HG03045 (cell line): ENCODE results near the gene ALOX5.
A peak's percentile ranks its signal among the peaks of the same experiment; 100 is the strongest.

Source experiments
- ATAC-seq: cut with Tn5 transposase; IDR thresholded peaks from one replicate; pipeline ENCODE4 v1.9.1; 2021; ENCODE audit warnings: mild to moderate bottlenecking, moderate library complexity; ENCODE audit not compliant: unreplicated experiment

The ALOX5 gene

DNA sequence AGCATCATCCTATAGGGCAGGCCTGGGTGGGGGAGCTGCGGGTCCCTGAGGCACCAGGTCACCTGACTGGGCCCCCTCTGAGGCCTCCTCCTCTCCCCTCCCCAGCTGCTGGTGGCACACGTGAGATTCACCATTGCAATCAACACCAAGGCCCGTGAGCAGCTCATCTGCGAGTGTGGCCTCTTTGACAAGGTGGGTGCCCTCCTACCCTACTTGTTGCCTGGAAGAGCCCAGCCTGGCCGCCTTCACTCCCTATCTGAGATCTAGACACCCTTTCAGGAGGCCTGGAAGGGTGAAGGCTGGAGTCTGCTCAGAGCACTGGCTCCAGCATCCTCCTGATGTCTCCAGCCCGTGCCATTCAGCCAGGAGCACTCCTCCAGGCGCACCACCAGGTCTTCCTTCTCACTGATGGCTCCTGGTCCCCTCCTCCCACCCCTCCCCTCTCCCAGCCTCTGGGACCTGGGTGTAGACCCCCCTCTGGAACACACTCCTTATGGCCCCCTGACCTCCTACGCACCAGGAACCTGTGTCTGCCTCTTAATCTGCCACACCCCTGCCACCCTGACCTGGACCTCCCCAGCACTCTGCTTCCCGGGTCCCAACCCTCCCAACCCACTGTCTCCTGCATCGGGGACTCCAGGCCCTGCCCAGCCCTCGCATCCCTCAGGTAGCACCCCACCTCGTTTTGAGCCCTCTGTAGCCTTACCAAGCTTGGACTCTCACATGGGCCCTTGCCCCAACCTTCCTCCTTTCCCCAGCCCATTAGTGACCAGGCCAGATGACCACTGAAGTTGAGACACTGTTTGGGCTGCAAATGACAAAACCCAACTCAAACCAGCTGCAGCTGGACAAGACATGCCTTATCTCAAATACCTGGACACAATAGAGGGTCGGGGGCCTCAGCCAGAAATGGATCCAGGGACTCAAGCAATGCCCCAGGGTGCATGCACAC lies 67.5 kb downstream of the ALOX5 start:
- no peak for ATAC-seq

DNA sequence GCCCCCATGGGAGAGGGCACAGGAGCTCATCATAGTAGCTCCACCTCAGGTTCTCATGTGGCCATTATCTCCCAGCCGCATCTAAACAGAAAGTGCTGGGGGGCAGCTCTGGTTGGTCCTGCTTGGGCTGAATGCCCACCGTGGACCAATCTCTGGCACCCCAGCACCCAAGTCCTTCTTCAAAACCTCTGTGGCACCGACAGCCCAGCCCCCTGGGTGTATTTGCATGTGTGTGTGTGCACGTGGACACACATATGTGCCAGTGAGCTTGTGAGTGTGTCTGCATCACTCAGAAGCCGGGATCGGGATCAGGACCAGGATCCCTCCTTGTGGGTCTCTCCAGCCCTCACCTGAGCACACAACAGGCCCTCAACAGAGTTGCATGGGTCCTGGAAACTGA lies 68.2 kb downstream of the ALOX5 start:
- ATAC-seq = no peak

DNA sequence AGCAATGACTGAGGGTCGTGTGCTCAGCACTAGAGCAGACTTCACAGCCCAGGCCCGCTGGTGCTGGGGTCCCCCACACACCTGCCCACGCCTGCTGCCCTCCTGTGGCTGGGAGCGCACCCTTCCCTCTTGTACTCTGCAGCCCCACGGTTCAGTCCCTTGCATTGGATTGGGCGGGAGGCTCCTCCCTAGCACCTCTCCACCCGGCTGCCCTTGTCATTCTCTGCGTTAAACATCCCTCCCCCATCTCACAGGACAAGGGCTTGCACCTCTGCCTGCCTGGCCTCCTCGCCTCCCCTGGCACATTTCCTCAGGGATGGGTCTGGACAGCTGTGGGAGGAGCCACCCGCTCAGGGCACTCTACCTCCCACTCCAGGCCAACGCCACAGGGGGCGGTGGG lies 68.6 kb downstream of the ALOX5 start:
- no peak for ATAC-seq

DNA sequence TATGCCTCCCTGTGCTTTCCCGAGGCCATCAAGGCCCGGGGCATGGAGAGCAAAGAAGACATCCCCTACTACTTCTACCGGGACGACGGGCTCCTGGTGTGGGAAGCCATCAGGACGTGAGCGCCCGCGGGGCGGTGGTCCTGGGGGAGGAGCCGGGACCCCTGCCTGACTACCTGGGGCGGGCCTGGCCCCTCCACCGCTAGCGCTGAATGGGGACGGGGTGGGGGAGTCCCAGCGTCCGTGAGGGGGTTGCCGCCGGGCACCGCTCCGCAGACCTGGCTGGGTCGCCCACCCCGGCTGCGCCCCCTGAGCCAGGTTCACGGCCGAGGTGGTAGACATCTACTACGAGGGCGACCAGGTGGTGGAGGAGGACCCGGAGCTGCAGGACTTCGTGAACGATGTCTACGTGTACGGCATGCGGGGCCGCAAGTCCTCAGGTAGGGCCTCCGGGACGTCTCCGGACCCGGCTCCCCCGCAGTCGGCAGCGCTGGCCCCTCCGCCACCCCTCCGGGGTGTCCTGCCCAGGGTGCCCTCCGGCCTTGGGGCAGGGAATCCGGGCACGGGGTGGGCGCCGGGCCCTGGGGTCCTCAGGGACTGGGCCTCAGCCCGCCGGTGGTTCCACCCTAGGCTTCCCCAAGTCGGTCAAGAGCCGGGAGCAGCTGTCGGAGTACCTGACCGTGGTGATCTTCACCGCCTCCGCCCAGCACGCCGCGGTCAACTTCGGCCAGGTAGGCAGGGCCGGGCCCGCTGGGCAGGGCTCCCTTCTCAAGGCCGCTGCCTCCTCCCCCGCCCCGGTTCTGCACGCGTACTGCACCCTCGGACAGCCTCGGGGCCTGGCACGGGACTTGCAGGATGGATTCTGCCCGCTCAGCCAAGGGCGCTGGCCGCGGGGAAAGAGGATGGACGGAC lies 69.3 kb downstream of the ALOX5 start:
- ATAC-seq = no peak

DNA sequence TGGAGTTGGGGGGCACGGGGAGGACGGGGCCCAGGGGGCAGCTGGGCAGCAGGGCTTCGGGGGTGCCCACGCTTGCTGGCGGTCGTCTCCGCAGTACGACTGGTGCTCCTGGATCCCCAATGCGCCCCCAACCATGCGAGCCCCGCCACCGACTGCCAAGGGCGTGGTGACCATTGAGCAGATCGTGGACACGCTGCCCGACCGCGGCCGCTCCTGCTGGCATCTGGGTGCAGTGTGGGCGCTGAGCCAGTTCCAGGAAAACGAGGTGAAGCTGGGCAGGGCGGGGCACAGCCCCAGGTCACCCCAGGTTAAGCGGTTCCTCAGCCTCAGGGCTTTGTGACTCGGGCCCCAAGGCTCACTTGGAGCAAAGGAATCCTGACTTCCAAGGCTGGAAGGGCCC lies 70.0 kb downstream of the ALOX5 start:
- ATAC-seq = no peak

DNA sequence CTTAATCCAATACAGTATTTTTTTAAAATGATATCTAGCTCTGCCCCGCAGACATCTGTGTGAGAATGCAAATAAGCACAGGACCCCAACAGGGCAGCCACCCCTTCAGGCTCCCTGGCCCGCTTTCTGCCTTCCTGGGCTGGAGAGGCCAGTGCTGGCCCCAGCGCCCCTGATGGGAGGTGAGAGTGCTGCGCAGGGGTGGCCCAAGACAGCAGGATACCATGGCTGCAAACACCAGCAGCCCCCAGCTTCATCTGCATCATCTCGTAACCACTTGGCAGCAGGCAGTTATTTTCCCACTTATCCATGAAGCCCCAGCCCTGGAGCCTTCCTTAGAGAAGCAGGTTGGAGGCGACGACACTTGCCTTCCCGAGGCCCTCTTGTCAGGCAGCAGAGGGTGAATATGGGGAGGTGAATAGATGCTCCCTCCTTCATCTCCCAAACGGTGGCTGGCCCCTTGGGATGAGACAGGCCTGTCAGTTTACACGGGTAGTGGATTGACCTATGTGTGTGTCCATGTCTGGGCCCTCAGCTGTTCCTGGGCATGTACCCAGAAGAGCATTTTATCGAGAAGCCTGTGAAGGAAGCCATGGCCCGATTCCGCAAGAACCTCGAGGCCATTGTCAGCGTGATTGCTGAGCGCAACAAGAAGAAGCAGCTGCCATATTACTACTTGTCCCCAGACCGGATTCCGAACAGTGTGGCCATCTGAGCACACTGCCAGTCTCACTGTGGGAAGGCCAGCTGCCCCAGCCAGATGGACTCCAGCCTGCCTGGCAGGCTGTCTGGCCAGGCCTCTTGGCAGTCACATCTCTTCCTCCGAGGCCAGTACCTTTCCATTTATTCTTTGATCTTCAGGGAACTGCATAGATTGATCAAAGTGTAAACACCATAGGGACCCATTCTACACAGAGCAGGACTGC lies 71.2 kb downstream of the ALOX5 start:
- no peak for ATAC-seq

DNA sequence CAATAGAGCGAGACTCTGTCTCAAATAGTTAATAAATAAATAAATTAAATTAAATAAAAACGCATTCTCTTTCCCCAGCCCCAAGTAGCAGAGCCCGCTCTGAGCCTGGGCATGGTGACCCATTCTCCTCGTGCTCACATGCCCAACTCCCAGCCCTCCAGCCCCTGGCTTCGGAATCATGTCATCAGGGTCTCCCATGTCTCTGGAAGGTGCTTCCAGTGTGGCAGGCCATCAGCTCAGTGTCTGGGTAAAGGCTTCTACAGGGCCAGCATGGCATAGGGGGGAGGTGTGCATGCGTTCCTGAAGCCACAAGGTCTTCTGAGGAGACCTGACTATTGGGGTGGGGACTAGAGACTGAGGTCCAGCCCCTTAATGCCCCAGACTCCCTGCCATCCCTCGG lies 72.8 kb downstream of the ALOX5 start:
- no peak for ATAC-seq

DNA sequence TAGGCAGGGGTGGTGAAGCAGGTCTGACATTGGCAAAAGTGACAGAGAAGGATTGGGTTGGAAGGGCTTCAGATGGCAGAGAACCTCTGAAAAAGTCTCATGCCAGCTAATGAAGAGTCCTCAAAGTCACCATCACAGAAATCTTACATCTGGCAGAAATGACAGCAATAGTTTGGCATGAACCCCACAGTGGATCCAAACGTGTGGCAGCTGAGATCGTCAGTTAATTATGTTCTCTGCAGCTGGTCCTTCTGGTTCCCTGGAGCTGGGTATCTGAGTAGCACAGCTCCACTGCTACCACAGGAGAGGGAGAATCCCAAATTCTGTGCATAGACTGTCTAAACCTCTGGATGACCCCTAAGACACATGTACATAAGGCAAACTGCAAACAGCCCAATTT lies 73.4 kb downstream of the ALOX5 start:
- ATAC-seq = no peak

DNA sequence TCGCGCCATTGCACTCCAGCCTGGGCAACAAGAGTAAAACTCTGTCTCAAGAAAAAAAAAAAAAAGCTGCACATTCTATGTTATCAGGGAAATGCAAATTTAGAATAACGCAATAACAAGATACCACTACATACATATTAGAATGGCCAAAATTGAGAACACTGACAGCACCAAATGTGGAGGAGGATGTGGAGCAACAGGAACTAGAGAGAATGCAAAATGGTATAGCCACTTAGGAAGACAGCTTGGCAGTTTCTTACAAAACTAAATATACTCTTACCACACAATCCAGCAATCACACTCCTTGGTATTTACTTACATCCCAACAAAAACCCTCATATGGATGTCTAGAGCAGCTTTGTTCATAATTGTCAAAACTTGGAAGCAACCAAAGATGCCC lies 76.8 kb downstream of the ALOX5 start:
- ATAC-seq = no peak

DNA sequence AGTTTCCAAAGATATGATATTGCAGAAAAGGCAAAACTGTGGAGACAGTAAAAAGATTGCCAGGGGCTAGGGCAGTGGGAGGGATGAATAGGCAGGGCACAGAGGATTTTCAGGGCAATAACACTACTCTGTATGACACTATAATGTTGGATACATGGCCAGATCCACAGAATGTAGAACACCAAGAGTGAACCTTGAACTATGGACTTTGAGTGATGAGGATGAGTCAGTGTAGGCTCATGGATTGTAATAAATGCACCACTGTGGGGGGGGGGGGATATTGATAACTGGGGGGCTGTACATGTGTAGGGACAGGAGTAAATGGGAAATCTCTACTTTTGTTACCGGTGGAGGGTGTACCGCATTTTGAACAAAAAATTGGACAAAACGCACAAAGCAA lies 77.4 kb downstream of the ALOX5 start:
- no peak for ATAC-seq

DNA sequence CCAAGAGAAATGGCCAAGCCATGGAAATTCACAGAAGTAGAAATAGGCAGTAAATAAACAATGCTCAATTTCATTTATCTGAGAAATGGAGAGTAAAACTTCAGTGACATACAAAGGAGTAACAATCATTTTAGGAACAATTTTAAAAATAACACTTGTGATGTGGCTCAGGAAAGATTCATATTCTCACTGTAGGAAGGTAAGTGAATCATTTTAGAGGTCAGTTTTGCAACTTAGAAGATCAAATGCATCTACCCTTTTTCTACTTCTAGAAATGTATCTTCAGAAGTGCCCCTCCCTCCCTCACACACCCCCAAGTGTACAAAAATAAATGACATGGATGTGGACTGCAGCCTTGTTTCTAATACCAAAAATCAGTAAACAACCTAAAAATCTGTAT lies 78.3 kb downstream of the ALOX5 start:
- no peak for ATAC-seq

DNA sequence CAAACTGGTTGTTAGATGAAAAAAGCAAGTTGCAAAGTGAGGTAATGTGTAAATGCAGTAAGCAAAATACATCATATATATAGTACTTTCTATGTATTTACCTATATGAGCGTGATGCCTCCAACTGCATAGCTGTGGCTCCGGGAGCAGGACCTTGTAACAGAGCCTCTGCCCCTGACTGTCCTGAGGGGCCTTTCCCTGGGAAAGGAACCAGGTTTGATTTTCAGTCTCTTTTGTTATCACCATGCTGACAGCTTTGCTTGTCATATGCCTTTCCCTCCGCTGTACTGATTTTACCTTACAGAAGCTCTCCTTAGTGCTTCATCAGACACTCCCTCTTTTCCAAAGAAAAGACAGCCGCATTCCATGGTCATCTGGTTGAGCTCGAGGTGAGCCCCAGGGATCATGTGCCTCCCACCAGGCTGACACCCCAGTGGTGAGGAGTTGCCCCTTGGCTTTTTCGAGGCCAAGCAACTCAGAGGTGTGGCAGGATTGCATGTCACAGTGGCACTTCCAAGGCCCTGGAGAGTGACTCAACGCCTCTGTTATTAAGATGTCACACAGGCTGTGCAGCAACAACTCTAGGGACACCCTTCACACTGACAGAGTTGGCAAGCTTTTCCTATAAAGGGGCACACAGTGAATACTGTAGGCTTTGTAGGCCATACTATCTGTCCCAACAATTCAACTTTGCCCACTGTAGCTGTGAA lies 78.9 kb downstream of the ALOX5 start:
- no peak for ATAC-seq

DNA sequence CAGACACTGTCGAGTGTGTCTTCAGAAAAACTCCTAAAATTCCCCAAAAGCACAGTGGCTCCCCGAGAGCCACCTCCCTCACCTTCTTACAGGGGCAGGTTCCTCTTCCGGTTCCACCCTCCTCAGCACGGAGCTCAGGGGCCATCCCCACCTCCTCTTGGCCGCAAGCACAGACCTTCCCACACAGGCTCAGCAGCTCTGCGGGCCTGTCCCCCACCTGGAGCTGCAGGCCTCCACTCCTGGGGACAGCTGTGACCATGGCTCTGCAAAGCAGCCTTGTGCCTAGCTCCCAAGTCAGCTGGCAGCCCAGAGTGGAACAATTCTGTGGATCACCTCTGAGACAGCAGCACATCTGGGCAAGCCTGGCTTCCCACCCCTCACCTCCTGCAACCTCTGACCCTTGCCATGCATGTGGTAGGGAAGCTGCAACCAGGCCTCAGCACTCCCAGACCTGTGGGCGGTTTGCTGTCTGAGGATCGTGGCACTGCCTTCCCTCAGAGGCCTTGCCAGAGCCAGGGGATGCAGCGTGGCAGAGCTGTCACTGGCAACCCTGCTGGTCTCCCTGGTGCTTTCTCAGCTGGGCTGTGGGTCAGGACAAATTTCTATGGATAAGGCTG lies 79.7 kb downstream of the ALOX5 start:
- no peak for ATAC-seq

DNA sequence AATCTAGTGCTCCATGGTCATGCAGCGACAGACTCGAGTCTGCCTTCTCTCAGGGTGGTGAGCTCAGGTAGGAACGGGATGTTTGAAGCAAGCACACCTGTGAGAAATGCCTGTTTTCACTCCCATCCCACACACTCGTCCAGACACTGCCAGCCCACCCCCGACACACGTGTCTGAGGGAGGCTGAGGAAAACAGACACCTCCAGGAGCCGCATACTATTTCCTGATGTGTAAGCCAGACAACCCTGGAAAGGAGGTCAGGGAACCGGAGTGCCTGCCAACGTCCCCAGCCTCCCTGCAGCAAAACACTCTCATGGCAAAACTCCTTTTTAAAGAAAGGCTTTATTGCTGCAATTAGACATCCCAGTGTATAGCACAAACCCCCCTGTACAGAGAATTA lies 80.2 kb downstream of the ALOX5 start:
- no peak for ATAC-seq

DNA sequence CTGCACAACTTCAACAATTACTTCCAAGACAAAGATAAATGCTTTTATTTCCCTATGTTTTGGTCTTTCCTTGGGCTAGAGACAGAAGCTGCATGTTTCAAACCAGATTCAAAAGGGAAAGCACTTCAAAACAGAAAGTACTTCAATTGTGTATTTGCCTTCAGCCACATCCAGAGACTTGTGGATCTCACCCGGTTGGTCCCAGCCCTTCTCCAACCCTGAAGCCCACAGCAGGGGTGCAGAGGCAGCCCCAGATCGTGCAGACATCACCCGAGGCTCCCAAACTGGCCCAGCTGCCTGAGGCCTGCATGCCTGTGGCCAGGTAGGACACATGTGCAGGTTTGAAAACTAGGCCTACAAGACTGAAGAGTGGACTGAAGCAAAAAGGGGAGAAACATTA lies 80.8 kb downstream of the ALOX5 start:
- ATAC-seq = no peak

DNA sequence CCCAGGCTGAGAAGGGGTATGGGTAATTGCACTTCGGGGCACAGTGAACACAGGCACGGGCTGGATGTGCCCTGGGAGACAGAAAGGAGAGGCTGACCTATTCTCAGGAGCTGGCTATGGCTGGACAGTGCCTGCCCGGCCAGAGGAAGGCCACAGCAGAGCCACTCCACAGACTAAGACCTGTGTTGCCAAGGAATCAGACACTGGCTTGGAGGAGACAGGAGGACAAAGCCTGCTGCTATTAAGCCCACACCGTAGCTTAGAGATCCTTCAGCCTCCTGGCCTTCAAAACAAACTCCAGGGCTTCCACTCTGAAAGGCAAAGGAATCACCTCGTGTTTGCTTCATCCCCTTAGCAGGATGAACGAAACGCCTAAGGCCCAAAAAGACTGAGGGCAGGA lies 82.2 kb downstream of the ALOX5 start:
- no peak for ATAC-seq

DNA sequence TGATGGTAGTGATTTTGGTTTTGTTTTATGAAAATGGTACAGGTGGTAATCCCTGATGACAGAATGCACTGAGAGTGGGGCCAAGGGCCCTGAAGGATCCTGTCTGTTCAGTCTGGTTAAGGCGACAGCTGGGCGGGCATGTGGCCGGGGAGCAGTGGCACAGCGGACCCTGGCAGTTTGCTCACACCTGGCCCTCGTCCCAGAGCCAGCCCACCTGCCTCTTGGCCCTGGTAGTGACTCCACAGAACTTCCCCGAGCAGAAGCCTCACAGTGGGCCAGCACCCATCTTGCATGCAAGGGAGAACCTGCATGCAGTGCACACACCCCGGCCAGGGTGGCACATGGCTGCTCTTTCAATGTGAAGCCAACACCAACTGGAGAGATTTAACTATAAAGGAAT lies 82.8 kb downstream of the ALOX5 start:
- ATAC-seq = no peak

DNA sequence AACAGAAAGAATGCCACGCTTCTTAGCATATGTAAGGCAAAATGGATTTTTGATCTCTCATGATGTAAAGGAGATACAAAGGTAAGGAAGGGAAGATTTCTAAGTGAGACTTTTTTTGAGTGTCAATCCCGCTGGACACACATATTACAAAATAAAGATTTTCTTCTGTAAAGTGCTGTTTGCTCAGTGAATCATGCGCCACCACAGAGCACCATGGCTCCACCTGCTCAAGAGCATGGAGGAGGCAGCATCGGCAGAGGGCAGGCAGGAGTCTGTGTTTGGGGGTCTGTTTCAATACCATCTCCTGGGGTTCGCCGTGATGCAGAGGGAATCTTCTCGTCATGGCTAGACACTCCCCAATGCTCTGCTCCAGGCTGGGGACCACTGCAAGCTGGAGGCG lies 83.5 kb downstream of the ALOX5 start:
- no peak for ATAC-seq

DNA sequence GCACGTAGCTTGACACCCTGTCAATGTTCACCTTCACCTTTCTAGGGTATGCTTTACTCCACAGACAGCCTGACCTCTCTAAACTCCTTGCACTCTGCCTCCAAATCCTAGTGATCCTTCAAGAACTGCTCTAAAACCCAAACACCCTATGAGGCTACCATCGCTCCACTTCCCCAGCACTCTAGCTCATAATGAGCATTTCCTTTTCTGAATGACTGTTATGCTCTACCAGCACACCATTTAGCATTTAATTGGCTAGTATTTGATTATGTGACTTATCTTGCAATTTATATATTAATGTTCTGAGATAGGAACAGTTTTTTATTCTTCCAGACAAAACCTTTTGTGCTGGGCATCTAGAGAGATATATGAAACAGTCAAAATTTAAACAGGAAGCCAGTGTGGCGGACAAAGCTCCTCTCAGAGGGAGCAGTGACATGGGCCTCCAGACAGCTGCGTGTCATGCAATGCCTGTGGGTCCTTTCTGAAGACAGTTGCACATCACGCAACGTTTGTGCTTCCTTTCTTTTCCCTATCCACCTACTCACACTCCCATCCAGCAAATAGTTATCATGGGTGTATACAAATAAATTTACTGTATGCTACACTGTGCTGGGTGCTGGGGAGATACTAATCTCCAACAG lies 86.3 kb downstream of the ALOX5 start:
- peak; percentile 40 for ATAC-seq
